SH-SY5Y (cell line): ENCODE data around the gene CCDC81.

Experiments used
- GATA2 ChIP-seq: IDR thresholded peaks from 2 replicates; pipeline ENCODE4 v1.6.1; 2011; ENCODE audit warnings: mild to moderate bottlenecking, low read depth, low read length
- GATA3 ChIP-seq: IDR thresholded peaks from 2 replicates; pipeline ENCODE4 v1.6.1; 2011; ENCODE audit warnings: low read depth, mild to moderate bottlenecking, low read length, moderate library complexity

CCDC81 gene

DNA sequence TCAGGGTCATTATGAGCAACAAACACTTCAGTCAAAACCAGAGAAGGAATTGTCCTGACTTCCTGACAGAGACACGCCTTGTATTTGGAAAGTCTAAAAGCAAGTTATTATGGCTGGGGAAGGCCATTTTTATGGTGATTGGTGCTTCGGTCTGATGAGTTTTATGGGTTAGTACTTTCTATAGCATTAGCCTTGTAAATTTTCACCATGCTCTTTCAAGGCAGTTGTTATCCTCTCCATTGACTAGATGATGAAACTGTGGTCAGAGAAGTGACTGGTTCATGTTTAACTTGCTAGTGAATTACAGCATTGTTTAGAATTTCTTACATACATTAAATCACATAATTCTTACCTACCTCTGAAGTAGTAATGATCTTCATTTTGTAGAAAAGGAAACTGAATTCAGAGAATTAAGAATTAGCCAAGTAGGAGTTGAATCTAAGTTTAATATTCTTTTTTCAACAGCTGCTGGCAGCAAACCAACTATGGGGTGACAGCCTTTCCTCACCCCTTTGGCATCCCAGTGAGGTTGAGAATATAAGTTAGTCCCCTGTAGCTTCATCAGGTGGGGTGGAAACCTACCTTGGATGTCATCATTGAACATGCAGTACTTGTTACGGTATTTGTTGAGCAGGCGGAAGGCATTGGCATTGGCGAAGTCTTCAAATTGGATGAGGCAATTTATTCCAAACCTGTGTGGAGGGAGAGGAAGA, 90.0 kb downstream of the CCDC81 start:
- no peak for TF ChIP-seq GATA3
- TF ChIP-seq GATA2, result no peak

DNA sequence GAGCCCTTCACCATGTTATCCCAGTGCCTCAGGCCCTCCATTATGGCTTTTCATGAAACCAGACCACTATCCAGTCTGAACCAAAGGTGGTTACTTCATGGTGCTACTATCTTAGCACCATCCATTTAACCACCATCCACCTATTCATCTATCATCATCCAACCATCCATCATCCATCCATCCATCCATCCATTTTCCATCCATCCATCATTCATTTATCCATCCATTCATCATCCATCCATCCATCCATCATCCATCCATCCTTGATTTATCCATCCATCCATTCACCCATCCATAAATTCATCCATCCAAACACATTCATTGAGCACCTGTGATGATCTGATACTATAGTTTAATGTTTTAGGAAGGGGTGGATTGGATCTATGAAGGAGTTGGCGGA, 93.5 kb downstream of the CCDC81 start:
- TF ChIP-seq GATA2 (no peak), GATA3 (no peak)

DNA sequence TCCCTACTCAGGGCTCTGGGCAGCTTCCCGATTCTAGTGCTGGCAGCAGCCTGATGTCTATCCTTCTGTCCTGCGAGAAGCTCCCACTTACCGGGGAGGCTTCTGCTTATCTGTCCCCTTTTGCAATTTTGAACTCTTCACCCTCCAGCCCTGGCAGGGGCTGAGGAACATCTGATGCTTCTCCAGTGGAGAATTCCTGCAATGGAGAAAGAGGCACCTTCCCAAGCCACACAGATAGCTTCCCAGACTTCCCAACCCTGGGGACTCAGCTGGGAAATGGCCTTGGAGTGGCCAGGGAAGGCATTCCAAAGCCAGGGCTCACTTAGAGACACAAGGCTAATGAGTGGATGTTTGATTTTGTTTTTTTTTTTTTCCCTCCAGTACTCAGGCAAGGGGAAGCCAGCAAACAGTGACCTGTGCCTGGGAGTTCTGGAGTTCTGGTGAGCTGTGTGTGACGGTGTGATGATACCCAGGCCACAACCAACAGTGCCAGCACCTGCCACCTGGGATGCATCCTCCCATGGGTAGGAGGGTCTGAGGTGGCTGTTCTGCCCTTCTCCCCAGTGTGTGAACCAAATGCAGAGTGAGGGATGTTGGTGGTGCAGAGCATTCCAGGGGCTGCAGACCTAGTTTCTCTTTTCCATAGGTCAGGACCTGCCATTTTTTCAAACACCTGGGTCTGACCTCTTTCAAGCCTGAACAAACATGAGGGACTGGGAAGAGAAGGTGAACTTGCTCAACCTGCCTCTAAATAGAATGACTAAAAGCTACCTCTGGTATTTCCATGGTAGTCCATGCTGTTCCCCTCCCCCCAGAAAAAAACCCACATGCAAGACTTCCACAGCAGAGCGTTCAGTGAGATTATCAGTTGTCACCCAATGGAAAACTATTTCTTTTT, 95.1 kb downstream of the CCDC81 start:
- TF ChIP-seq GATA2 (no peak), GATA3 (no peak)
